Activated CD4-positive, alpha-beta T cell treated with anti-CD3 and anti-CD28 coated beads, Interleukin-2, Interleukin-6, amounts not matched to agents 100 ng/mL and 50 ng/mL, durations not matched to agents 16 hours and 8 hours (primary cell): ENCODE data around the gene IL15RA.
"Not testable (repeated sequence)": the region's sequence is repeated elsewhere in the genome, so short reads cannot be mapped to it uniquely, and the experiment has no call there.

Experiments
- DNase-seq: peaks from one replicate; pipeline ENCODE4 v3.0.0-alpha.2; 2020

IL15RA gene

GRCh38 chr10:5918763-5919162 lies 58.6 kb downstream of the IL15RA start:
- DNase-seq = no peak

- DNase-seq = no peak
Measured at GRCh38 chr10:5917305-5917704, 60.0 kb downstream of the IL15RA start.

GRCh38 chr10:5915451-5915850 lies 61.9 kb downstream of the IL15RA start:
- DNase-seq = no peak

- DNase-seq = no peak
Measured at GRCh38 chr10:5913736-5914135, 63.6 kb downstream of the IL15RA start.

GRCh38 chr10:5911670-5912069 lies 65.7 kb downstream of the IL15RA start:
- no peak for DNase-seq

GRCh38 chr10:5910323-5911100 lies 66.8 kb downstream of the IL15RA start:
- no peak for DNase-seq

GRCh38 chr10:5908676-5909075 lies 68.7 kb downstream of the IL15RA start:
- not testable (repeated sequence) for DNase-seq

- no peak for DNase-seq
Measured at GRCh38 chr10:5906651-5907050, 70.7 kb downstream of the IL15RA start.

- DNase-seq = no peak
Measured at GRCh38 chr10:5905854-5906507, 71.4 kb downstream of the IL15RA start.

GRCh38 chr10:5904227-5904626 lies 73.1 kb downstream of the IL15RA start:
- peak; percentile 36 for DNase-seq

GRCh38 chr10:5903563-5903962 lies 73.8 kb downstream of the IL15RA start:
- DNase-seq = no peak

GRCh38 chr10:5902511-5903274 lies 74.7 kb downstream of the IL15RA start:
- DNase-seq = no peak
